Fibroblast of mammary gland (primary cell): Measurements from ENCODE around the gene EMX1.

Experiments
- DNase-seq: peaks from one replicate; pipeline ENCODE4 v3.0.0-alpha.2; 2010; ENCODE audit warnings: low read depth
- H3K4me3 ChIP-seq: 2 replicates; pipeline ENCODE4 v1.5.1; 2011; ENCODE audit warnings: low read depth, mild to moderate bottlenecking, low read length, moderate library complexity; ENCODE audit not compliant: control insufficient read depth
- TF ChIP-seq, protein P1 (sequence below): conservative IDR thresholded peaks from 2 replicates; pipeline ENCODE4 v1.5.1; 2011; ENCODE audit warnings: low read depth, low read length, inconsistent platforms; ENCODE audit not compliant: control insufficient read depth, insufficient read depth

EMX1 gene

DNA sequence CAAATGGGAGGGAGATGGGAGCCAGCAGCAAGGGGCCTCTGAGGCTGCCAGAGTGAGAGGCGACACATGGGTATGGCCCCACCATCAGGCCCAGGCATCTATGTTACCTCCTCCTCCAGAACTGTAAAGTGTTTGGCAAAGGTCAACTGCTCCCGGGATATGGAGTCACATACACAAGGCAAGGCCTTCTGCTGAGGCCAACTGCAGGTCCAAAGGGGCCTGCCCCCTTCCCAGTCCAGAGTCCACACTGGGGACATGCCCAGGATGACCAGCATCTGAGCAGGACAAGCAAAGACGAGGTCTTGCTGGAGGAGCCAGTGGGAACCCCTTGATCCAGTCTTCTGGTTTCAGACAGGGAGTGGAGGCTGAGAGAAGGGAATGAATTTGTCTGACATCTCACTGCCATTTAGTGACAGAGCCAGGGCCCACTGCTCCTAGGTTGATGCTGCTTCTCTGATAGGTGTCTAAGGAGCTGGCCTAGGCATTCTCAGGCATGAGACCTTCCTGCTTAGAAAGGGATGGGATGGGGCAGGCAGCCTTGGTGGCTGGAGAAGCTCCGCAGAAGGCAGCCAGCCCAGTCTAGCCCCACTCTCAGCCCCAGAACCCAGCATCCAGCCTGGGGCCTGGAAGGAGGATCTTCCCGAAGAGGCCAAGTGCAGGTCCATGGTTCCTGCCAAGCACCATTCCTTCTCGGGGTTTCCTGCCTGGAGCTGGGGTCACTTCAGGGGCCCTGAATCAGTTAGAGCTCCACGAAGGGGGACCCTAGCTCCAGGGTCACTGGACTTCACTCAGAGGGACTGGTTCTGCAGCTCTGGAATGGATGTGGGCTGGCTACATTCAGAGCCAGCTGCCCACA, 26.4 kb downstream of the EMX1 start:
- DNase-seq = no peak
- TF ChIP-seq, protein P1, sequence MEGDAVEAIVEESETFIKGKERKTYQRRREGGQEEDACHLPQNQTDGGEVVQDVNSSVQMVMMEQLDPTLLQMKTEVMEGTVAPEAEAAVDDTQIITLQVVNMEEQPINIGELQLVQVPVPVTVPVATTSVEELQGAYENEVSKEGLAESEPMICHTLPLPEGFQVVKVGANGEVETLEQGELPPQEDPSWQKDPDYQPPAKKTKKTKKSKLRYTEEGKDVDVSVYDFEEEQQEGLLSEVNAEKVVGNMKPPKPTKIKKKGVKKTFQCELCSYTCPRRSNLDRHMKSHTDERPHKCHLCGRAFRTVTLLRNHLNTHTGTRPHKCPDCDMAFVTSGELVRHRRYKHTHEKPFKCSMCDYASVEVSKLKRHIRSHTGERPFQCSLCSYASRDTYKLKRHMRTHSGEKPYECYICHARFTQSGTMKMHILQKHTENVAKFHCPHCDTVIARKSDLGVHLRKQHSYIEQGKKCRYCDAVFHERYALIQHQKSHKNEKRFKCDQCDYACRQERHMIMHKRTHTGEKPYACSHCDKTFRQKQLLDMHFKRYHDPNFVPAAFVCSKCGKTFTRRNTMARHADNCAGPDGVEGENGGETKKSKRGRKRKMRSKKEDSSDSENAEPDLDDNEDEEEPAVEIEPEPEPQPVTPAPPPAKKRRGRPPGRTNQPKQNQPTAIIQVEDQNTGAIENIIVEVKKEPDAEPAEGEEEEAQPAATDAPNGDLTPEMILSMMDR = no peak
- H3K4me3 ChIP-seq = no peak overlapping the region

- no peak overlapping the region for H3K4me3 ChIP-seq
- DNase-seq = no peak
- TF ChIP-seq, protein P1 = no peak
Measured at GRCh38 chr2:72944804-72945449, 27.6 kb downstream of the EMX1 start.

- no peak overlapping the region for H3K4me3 ChIP-seq
- TF ChIP-seq, protein P1 = no peak
- no peak for DNase-seq
Measured at GRCh38 chr2:72945450-72946019, 28.2 kb downstream of the EMX1 start.

GRCh38 chr2:72946466-72946865, 29.1 kb downstream of the EMX1 start:
- TF ChIP-seq, protein P1 = no peak
- DNase-seq = no peak
- H3K4me3 ChIP-seq = no peak overlapping the region

DNA sequence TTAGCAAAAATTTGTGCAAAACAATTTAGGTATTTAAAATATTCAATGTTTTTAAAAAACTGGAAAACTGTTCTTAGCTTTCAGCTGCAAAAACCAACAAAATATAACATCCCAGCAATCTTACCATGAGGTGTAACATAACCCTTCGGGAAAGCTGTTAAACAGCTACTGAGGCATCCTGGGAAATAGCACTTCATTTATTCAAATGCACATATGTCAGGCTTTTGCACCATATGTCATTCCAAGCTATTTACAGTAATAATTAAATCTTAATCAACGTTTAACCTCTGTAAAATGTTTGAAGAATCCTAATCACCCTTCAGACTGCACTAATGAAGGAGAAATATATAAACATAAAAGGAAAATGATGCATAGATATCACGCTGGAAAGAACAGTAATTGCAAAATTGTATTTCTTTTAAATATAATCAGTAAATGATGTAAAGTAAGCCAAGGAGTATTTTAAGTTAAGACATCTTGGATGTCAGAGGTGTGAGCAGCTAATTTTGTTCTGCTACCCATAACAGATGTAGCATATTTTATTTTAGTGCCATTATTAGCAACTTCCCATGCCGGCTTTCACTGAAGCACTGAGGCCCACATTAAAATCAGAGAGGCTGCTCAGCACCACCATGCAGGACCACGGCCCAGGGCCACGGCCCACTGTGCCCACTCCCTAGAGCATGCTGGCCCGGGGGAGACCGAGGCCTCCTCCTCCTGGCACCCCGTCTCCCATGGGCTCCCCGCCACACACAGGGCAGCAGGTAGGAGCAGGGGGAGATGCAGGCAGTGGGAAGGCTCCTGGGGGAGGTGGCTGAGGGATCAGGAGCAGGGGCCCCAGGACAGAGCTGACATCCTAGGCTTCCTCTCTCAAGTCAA, 30.9 kb downstream of the EMX1 start:
- DNase-seq = no peak
- TF ChIP-seq, protein P1 = no peak
- no peak overlapping the region for H3K4me3 ChIP-seq

GRCh38 chr2:72949045-72949444, 31.7 kb downstream of the EMX1 start:
- DNase-seq = no peak

More at GRCh38 chr2:72949045-72949444, 31.7 kb downstream of the EMX1 start:
- TF ChIP-seq, protein P1 = no peak
- no peak overlapping the region for H3K4me3 ChIP-seq
